Measurements from ENCODE around the gene DUOXA1.
A peak's percentile ranks its signal among the peaks of the same experiment; 100 is the strongest.
"Not testable (repeated sequence)": the region's sequence is repeated elsewhere in the genome, so short reads cannot be mapped to it uniquely, and the experiment has no call there.

Gene DUOXA1

DNA sequence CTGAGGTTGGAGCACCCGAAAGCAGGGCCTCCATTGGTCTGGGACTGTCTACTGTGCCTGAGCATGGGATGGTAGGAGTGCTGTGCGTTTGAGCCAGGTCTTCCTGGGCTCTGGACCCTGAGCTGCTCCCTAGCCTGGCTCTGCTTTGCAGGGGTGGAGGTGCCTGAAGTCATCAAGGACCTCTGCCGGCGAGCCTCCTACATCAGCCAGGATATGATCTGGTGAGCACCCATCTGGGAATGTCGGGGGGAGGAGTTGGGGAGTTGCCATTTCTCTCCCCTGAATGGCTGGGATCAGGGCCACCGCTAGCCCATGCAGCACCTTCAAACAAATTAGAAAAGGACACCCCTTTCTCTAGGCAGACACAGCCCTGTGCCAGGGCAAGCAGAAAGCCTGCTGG is 20.8 kb upstream of the DUOXA1 start:
- DNase-seq: no peak

DNA sequence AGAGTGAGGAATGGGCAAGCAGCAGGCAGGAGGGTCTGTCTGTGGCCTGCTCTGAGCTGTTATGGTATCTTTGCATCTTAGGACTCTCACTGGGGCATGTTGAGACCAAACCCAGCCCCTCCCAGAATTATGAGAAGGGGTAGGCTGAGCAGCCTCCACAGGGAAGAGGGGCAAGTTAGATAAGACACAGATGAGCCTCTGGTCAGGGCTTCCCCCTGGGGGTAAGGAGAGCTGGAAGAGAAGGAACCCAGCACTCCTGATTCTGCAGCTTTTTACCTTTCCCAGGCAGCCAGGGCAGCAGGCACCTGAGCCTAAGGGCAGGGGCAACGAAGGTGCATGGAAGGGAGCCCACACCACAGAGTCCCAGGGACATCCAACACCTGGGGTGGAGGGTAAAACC is 19.4 kb upstream of the DUOXA1 start:
- no peak for DNase-seq

DNA sequence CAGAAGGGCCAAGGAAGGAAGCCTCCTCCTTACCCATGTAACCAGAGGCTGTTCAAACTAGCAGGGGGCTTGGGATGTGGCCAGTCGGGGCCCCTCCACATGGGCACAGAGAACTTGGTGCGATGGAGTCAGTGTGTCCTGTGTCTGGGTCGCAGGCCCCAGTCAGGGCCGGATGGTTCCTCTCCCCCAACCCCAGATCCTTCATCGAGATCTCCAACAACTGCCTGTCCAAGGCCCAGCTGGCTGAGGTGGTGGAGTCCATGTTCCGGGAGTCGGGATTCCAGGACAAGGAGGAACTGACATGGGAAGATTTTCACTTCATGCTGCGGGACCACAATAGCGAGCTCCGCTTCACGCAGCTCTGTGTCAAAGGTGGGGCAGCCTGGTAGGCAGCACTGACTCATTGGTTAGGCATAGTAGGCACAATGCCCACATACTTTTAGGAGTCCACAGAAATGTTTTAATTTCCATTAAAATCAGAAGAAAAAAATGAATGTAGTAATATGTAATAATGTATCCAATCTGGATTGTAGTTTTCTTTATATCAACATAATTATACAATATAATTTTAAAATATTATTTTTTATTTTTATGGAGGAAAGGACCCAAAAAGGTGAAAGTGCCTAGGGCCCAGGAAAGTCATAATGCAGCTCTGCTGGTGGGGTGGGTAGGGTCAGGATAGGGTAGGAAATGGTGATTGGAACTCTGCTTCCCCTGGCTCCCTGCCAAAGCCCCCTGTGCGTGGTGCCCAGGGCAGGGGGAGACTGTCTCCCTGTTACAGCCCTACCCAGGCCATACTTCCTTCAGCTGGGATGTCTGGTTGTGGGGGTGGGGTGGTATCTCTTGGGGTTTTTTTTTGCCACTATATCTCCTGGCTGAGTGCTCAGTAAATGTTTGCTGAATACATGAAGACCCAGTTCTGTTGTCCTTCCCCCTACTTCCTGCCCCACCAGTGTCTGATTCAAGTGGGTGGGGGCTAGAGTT is 18.7 kb upstream of the DUOXA1 start:
- no peak for DNase-seq

DNA sequence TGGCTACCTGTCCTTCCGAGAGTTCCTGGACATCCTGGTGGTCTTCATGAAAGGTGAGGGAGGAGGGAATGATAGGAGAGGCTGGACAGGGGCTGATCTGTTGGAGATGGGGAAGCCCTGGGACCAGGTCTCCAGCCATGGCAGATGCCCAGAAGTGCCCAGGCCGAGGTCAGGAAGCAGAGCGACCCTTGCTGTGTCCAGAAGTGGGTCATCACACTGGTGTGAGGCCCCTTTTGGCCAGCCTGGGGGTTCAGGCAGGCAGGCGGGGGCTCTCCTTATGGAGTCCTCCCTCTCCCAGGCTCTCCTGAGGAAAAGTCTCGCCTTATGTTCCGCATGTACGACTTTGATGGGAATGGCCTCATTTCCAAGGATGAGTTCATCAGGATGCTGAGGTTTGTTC is 17.9 kb upstream of the DUOXA1 start:
- no peak for DNase-seq

DNA sequence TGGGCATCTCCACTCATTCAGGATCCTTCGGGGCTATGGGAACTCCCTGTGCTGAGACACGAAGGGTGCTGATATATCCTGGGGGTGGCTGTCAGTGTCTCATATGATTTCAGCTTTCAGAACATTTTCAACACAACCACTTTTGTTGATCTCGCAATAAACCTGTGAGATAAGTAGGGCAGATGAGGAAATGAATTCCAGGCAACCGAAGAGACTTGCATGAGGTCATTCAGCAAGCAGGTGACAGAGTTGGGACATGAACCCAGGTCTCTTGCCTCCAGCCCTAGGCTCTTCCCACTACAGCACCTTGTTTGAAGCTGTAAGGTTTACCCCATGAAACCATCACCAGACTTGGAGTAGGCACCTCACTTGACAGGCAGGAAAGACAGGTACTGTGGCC is 16.7 kb upstream of the DUOXA1 start:
- peak in 1 of 2 donors; percentile 80 for DNase-seq

DNA sequence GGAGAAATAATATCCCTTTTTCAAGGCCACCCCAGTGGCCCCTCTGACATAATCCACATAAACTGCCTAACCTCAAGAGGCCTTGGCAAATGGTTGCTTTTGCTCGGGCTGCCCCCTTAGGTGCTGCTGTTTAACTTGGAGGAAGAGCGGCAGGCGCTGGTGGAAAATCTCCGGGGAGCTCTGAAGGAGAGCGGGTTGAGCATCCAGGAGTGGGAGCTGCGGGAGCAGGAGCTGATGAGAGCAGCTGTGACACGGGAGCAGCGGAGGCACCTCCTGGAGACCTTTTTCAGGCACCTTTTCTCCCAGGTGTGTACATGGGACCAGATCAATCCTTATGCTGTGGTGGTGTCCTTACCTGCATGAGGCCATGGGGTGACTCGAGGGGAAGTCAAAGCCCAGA is 15.1 kb upstream of the DUOXA1 start:
- no peak for DNase-seq

DNA sequence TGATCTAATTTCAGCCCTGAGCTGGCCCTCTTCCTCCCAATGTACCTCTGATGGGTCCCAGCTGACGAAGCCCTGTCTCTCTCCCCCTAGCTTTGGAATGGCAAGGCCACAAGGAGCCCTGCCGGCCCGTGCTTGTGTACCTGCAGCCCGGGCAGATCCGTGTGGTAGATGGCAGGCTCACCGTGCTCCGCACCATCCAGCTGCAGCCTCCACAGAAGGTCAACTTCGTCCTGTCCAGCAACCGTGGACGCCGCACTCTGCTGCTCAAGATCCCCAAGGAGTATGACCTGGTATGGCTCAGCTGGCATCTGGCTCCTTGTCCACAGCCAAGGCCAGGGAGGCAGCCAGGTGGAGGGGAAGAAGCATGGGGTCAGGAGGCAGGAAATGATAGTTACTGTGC is 14.3 kb upstream of the DUOXA1 start:
- DNase-seq: no peak

DNA sequence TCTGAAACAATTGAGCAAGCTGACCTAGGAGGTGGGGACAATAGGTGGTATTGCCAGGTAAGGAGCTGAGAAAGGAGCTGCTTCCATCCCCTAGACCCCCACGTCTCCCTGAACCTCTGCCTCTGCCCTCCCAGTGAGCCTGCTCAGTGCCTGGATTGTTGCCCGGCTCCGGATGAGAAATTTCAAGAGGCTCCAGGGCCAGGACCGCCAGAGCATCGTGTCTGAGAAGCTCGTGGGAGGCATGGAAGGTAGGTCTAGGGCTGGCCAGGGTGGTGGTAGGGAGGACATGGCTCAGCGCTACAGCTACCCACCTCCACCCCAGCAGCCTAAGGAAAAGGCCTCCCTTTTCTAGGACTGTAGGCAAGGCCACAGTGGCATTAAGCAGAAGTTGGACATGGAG is 13.4 kb upstream of the DUOXA1 start:
- DNase-seq: no peak

DNA sequence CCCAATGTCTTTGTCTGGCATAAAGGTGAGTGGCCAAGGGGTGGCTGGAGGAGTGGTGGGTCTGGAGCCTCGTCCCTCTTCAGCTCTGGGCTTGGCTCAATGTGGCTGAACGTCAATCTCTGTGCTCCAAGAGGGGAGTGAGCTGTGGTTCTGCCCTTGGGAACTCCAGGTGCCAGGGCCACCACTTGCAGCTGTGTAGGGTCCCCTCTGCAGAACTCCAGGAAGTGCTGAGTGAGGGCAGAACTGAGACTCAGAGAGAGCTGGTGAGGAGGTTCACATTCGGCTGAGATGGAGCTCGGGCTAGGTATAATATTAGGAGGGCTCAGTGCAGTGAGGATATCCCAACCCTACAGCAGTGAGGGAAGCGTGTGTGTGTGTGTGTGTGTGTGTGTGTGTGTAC is 11.7 kb upstream of the DUOXA1 start:
- no peak for DNase-seq

DNA sequence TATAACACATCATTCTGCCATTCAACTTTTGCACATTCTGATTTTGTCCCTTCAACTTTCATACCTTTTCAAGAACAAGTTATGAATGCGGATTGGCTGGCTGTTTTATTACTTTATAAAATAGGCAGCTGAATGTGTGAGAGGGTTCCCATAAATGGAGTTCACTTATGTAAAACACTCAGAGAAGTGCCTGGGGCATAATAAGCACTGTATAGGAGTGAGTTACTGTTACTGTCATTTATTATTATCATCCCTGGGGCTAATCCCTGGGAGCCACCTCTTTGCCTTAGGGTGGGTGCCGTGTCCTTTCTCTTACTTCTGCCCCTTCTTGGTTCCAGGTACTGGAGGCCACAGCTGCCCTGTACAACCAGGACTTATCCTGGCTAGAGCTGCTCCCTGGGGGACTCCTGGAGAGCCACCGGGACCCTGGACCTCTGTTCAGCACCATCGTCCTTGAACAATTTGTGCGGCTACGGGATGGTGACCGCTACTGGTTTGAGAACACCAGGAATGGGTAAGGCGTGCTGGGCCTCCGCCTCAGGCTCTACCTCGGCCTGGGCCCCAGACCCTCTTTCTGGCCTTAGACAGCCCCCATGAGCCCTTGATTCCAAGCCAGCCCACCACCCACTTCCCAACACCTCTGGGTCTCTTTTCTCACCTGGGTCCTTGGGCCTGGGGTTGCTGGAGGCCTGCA is 11.0 kb upstream of the DUOXA1 start:
- DNase-seq: no peak

DNA sequence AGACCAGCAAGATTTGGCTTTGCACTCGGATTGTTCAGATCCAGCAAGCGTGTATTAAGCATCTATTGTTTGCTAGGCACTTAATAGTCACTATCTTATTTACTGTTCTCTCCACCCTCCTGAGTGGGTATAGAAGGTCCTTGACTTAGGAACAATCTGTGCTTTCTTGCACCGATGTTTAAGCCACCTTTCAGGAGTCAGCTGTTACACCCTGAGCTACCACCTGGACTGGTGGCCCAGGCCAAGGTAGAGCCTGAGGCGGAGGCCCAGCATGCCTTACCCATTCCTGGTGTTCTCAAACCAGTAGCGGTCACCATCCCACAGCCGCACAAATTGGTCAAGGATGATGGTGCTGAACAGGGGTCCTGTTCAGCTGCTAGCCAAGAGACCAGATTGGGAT is 10.1 kb upstream of the DUOXA1 start:
- DNase-seq: no peak

DNA sequence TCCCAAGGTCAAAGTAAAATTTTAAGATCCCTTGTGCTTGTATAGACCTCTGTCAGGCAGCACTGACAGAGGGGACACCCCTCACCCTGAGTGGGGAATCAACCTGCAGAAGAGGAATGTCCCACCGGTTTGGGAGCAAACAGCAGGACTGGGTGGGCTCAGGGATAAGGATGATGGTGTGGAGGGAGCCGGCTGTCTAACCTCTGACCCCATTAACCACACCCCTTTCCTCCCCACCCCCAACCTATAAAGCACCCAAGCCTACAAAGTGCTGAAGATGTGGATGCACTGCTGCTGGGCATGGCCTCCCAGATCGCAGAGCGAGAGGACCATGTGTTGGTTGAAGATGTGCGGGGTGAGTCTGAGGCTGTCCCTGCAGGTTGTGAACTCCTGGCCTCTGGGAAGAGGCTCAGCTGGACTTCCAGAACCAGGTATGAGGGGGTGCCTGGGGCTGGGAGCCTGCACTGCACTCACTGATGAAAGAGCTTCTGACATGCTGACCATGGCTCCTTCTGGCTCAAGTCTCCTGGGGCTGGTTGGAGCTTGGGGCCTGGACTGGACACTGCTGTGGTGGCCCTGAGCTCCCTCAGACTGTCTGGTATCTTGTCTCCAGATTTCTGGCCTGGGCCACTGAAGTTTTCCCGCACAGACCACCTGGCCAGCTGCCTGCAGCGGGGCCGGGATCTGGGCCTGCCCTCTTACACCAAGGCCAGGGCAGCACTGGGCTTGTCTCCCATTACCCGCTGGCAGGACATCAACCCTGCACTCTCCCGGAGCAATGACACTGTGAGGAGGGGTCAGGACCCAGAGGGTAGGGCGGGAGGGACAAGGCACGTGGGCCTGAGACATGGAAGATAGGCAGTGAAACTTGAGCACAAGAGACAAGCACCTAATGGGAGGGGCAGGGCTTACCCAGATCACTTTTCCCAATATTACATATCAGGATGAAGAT is 9.4 kb upstream of the DUOXA1 start:
- DNase-seq: no peak

DNA sequence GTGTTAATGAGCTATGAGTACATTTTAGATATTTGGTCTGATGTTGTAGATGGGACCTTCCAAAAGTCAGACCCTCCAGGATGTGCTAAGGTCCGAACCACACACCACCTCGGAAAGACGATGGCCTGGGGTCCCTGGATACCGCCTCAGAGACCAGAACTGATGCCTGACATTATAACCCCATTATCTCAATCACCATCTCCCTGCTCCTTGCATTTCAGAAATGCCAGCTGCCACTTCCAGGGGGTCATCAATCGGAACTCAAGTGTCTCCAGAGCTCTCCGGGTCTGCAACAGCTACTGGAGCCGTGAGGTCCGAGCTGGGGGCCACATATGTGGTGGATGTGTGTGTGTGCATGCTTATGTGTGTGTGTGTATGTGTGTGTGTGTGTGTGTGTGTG is 8.0 kb upstream of the DUOXA1 start:
- DNase-seq: no peak

DNA sequence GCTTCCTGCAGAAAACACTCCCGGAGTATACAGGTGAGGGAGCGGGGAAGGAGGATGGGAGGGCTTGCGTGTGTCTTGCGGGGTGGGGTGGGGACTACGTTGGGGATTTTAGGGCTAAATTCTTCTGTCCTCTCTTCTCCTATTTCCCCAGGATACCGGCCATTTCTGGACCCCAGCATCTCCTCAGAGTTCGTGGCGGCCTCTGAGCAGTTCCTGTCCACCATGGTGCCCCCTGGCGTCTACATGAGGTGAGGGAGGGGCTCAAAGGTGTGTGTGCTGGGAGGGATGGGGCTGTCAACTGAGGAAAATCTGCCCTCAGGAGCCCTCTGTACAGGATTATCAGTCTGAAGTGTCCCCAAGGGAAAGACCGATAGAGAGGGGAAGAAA is 6.7 kb upstream of the DUOXA1 start:
- no peak for DNase-seq

DNA sequence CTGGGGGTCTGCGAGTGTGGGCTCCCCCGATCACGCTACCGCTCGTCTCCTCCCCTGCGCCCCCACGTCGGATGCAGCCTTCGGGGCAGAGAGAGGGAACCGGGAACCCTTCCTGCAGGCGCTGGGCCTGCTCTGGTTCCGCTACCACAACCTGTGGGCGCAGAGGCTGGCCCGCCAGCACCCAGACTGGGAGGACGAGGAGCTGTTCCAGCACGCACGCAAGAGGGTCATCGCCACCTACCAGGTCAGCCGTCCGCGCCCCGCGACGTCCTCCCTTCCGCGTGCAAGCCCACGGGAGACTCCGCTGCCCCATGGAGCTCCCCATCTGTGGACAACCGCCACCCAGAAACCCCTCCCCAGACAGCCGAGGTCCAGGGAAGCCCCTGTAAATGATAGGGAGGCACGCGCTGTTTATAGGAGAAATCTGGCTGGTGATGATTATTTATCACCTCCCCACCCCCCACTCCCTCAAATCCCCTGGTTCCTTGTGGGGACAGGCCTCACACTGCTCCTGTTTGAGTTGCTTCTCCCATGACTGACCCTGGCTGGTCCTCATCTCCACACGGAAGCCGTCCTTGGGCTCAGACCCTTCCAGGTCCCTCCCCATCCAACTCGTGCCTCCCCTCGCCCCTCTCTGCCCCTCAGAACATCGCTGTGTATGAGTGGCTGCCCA is 6.2 kb upstream of the DUOXA1 start:
- not testable (repeated sequence) for DNase-seq

DNA sequence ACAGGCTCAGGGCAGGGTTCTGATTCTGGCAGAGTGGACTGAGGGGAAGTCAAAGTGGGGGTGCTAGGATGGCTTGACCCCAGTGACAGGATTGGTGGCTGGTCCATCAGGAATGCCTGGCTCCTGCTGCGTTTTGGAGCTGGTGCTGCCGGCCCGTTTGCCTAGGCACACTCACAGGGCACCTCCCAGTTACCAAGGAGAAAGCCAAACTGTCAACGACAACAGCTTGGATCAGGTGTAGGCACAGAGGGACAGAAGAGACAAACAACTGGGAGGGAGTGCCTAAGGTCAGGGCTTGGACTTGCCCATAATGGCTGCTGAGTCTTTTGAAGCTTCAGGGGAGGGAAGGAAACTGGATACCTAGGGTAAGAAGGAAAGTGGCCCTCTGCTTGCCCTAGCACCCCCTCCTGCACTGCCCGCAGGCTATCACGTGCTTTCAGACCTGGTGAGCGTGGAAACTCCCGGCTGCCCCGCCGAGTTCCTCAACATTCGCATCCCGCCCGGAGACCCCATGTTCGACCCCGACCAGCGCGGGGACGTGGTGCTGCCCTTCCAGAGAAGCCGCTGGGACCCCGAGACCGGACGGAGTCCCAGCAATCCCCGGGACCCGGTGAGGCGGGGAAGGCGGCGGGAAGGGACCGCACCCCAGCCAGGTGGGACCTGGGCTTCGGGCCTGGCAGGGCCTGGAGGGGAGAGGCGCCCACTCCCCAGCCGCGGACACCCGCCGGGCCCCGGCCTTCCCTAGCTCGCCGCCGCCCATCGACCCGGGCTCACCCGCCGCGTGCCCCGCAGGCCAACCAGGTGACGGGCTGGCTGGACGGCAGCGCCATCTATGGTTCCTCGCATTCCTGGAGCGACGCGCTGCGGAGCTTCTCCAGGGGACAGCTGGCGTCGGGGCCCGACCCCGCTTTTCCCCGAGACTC is 5.3 kb upstream of the DUOXA1 start:
- no peak for DNase-seq

DNA sequence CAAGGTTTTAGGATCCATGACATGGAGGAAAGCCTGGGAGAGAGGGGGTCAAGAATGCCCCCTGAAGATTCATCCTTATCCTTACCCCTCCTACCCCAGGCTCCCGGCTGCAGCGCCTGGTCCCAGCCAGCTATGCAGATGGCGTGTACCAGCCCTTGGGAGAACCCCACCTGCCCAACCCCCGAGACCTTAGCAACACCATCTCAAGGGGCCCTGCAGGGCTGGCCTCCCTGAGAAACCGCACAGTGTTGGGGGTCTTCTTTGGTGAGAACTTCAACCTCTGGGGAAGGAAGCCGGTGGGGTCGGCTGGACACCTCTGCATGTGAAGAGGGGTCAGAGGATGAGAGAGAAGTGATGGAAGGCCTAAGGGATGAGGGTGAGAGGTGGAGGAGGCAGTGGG is 4.4 kb upstream of the DUOXA1 start:
- DNase-seq: no peak

DNA sequence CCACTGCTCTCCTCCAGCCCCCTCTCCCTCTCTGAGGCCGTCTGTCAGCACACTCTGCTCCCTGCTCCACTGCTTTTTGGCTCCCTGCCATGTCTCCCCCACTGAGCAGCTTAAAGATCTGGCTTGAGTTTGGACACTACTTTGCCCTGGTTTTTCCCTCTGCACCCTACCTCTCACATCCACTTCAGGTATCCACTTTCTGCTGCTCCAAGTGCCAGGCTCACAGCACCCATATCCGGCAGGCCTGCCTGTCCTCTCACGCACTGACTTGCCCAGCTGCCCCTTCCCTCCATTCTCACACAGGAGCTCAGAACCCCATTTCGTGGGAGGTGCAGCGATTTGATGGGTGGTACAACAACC is 3.9 kb upstream of the DUOXA1 start:
- DNase-seq: no peak

DNA sequence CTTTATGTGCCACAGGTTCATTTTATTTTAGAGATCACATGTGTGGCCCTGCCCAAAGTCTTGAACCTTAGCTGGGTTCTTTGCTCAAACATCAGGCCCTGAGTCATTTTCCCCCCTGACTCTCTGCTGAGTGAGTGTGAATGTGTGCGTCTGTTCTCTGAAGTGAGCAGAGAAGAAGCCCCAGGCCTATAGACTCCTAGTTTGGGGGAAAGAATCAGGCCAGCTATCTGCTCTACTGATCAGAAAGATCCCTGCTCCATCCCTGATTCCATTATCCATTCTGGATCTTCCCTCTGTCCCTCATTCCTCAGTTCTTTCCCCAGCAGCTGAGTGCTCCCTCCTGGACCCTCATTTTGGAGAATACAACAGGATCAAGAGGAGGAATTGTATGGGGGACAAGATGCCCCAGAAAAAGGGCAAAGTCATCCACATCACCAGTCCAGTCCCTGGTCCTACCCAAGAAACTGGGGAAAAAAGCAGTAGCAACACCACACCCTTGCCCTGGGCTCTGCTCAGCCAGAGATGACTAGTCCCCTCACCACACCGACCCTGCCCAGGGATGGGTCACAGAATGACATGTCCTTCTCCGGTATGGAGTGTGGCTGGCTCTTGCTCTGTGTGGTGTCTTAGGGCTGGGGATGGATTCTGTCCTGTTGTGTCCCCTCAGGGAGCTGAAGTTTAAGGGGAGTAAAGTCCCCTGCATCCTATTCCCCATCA is 3.3 kb upstream of the DUOXA1 start:
- no peak for DNase-seq

DNA sequence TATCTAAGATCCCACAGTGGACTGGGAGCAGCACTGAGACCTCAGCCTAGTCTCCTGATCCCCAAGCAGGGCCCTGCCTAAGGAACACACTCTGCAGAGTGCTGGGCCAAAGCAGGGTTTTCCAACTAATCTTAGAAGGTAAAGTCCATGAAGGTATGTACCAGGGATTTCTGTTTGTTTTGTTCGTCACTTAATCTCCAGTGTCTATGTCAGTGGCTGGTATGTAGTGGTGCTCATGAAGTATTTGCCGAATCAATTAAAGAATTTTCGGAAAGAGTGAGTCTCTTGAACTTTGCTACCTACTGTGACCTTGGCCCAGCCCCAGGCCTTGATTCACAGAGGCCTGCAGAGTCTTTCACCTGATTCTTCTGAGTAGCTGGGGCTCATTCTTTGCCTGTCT is 1.8 kb upstream of the DUOXA1 start:
- DNase-seq: no peak
